GM23338 (cell line): ENCODE results near the gene KCNT2. TPM values are rescaled to one million over a fixed set of nuclear protein-coding genes. Genes with fewer than 3 reads are reported as not detected.

Experiments used
- ATAC-seq: fragments of 200-7000 bp; cut with Tn5 transposase; 3 replicates; pipeline ENCODE4 v1.9.1; 2020
- DNase-seq: peaks from one replicate; pipeline ENCODE4 v3.0.0-alpha.2; 2015; ENCODE audit warnings: low spot score
- H2AFZ ChIP-seq: fragments of 200-600 bp; sonication (generic); 2 replicates; pipeline ENCODE4 v1.8.0; 2016; ENCODE audit warnings: antibody characterized with exemption, mild to moderate bottlenecking, moderate library complexity
- H3F3A ChIP-seq: fragments of 200-600 bp; sonication (generic); replicated peaks from 2 replicates; pipeline ENCODE4 v1.8.0; 2017; ENCODE audit warnings: antibody characterized with exemption, mixed run types, low read depth
- H3K27ac ChIP-seq: fragments of 200-600 bp; sonication (generic); 2 replicates; pipeline ENCODE4 v1.6.1; 2016; ENCODE audit warnings: low read depth
- H3K27me3 ChIP-seq: fragments of 200-600 bp; sonication (generic); 2 replicates; pipeline ENCODE4 v1.8.0; 2016; ENCODE audit warnings: mild to moderate bottlenecking, mixed run types, moderate library complexity; ENCODE audit not compliant: insufficient read depth
- H3K36me3 ChIP-seq: fragments of 200-600 bp; sonication (generic); 2 replicates; pipeline ENCODE4 v1.8.0; 2016; ENCODE audit warnings: mild to moderate bottlenecking; ENCODE audit not compliant: insufficient read depth
- H3K4me1 ChIP-seq: fragments of 200-600 bp; sonication (generic); 2 replicates; pipeline ENCODE4 v1.8.0; 2016; ENCODE audit warnings: mild to moderate bottlenecking, moderate library complexity; ENCODE audit not compliant: insufficient read depth
- H3K4me2 ChIP-seq: fragments of 200-600 bp; sonication (generic); 2 replicates; pipeline ENCODE4 v1.7.1; 2017; ENCODE audit warnings: mixed run types
- H3K4me3 ChIP-seq: fragments of 200-600 bp; sonication (generic); 2 replicates; pipeline ENCODE4 v1.6.1; 2016; ENCODE audit warnings: mixed run types
- H3K79me2 ChIP-seq: fragments of 200-600 bp; sonication (generic); replicated peaks from 2 replicates; pipeline ENCODE4 v1.8.0; 2017; ENCODE audit warnings: mild to moderate bottlenecking; ENCODE audit not compliant: insufficient read depth
- H3K9me2 ChIP-seq: fragments of 200-600 bp; sonication (generic); 2 replicates; pipeline ENCODE4 v1.8.0; 2017; ENCODE audit not compliant: insufficient read depth
- H4K20me1 ChIP-seq: fragments of 200-600 bp; sonication (generic); replicated peaks from 2 replicates; pipeline ENCODE4 v1.8.0; 2017; ENCODE audit warnings: mild to moderate bottlenecking; ENCODE audit not compliant: insufficient read depth
- H3K27ac Mint-ChIP-seq: 2 replicates; pipeline ENCODE4 v1.8.0; 2020; ENCODE audit warnings: inconsistent platforms, mild to moderate bottlenecking, moderate library complexity, mixed read lengths
- H3K27me3 Mint-ChIP-seq: 3 replicates; pipeline ENCODE4 v1.8.0; 2022; ENCODE audit warnings: low read depth, mild to moderate bottlenecking, moderate library complexity, mixed read lengths, inconsistent platforms; ENCODE audit not compliant: insufficient read depth, poor library complexity
- H3K36me3 Mint-ChIP-seq: 3 replicates; pipeline ENCODE4 v1.8.0; 2021; ENCODE audit warnings: low read depth, mild to moderate bottlenecking, inconsistent platforms, moderate library complexity, mixed read lengths
- H3K4me1 Mint-ChIP-seq: 3 replicates; pipeline ENCODE4 v1.8.0; 2020; ENCODE audit warnings: mild to moderate bottlenecking, inconsistent platforms, mixed read lengths
- H3K4me3 Mint-ChIP-seq: 3 replicates; pipeline ENCODE4 v1.8.0; 2021; ENCODE audit warnings: moderate library complexity, mild to moderate bottlenecking, inconsistent platforms, mixed read lengths
- H3K9me3 Mint-ChIP-seq: 3 replicates; pipeline ENCODE4 v1.8.0; 2020; ENCODE audit warnings: moderate library complexity, mild to moderate bottlenecking, inconsistent platforms, mixed read lengths
- CREB1 ChIP-seq: fragments of 250-450 bp; sonication (Bioruptor Pico); IDR thresholded peaks from 2 replicates; pipeline ENCODE4 v1.5.0; 2020; ENCODE audit warnings: low read depth, mild to moderate bottlenecking, moderate library complexity
- ETS1 ChIP-seq: IDR thresholded peaks from 2 replicates; pipeline ENCODE4 v1.6.1; 2016; ENCODE audit warnings: antibody characterized with exemption
- EZH2 ChIP-seq: fragments of 200-600 bp; sonication (generic); IDR thresholded peaks from one replicate; pipeline ENCODE4 v1.8.0; 2017; ENCODE audit warnings: antibody characterized with exemption, mild to moderate bottlenecking, low read depth; ENCODE audit not compliant: unreplicated experiment
- EZH2phosphoT487 ChIP-seq: fragments of 200-600 bp; sonication (generic); IDR thresholded peaks from one replicate; pipeline ENCODE4 v1.8.1; 2018; ENCODE audit warnings: antibody characterized with exemption; ENCODE audit not compliant: unreplicated experiment
- JUNB ChIP-seq: IDR thresholded peaks from one replicate; pipeline ENCODE4 v1.6.1; 2016; ENCODE audit warnings: antibody characterized with exemption; ENCODE audit not compliant: unreplicated experiment
- NANOG ChIP-seq: IDR thresholded peaks from 2 replicates; pipeline ENCODE4 v1.6.1; 2016; ENCODE audit warnings: antibody characterized with exemption, borderline replicate concordance
- POLR2AphosphoS5 ChIP-seq: IDR thresholded peaks from 2 replicates; pipeline ENCODE4 v1.6.1; 2016; ENCODE audit warnings: antibody characterized with exemption, low read depth
- STAT1 ChIP-seq: IDR thresholded peaks from one replicate; pipeline ENCODE4 v1.6.1; 2016; ENCODE audit warnings: antibody characterized with exemption; ENCODE audit not compliant: unreplicated experiment
- ZNF114 ChIP-seq: fragments of 250-450 bp; sonication (Bioruptor Pico); IDR thresholded peaks from 2 replicates; pipeline ENCODE4 v1.5.0; 2020; ENCODE audit warnings: mild to moderate bottlenecking, moderate library complexity
- ZNF331 ChIP-seq: fragments of 250-450 bp; sonication (Bioruptor Pico); IDR thresholded peaks from 2 replicates; pipeline ENCODE4 v1.5.0; 2020; ENCODE audit warnings: low read depth, mild to moderate bottlenecking, moderate library complexity
- polyA plus RNA-seq: library from polyadenylated mRNA; unstranded; fragments of >200 nt; fragmentation: Nextera tagmentation; extraction: Ambion mirVana; gene quantifications from 2 replicates; pipeline ENCODE4 v1.2.1, GENCODE V29; 2016
- total RNA-seq: library from RNA; depleted of rRNA; stranded (reverse); fragments of >200 nt; shearing (Covaris generic); gene quantifications from 2 replicates; pipeline ENCODE4 v1.2.3, GENCODE V29; 2014
- TF ChIP-seq, protein P1 (sequence below): fragments of 250-450 bp; sonication (Bioruptor Pico); IDR thresholded peaks from 2 replicates; pipeline ENCODE4 v1.5.0; 2020; ENCODE audit warnings: mild to moderate bottlenecking, moderate library complexity
- TF ChIP-seq, protein P2 (sequence below): IDR thresholded peaks from one replicate; pipeline ENCODE4 v1.6.1; 2018; ENCODE audit warnings: antibody characterized with exemption; ENCODE audit not compliant: unreplicated experiment
- TF ChIP-seq, protein P3 (sequence below), 2 experiments: fragments of 200-600 bp in 1 of 2; sonication (generic) in 1 of 2; conservative IDR thresholded peaks; 2 replicates each; pipeline versions ENCODE4 v1.5.1 to v1.6.1; 2016 to 2017; ENCODE audit warnings: antibody characterized with exemption in 2 of 2, low read depth in 2 of 2, mild to moderate bottlenecking in 2 of 2, moderate library complexity in 1 of 2

The KCNT2 gene
- total and polyA plus RNA-seq, 2 experiments from 2014 or later, result 5.4 to 13.4 TPM

DNA sequence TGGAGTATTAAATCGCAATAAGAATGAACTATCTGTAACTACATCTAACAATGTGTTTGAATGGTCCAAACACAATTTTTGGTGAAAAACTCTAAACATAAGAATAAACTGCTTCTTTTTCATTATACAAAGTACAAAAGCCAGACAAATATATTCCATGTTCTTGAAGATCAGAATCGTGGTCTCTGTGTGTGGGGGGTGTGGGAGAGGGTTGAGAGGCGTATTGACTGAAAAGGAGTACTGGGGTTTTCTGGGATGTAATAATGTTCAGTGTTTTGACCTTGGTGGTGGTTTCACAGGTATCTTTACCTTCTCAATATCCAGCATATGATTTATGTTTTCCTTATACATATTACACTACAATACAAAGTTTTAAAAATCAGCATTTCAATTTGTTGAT is 42.8 kb upstream of the KCNT2 start:
- TF ChIP-seq ETS1 (no peak), ZNF114 (no peak), NANOG (no peak), EZH2phosphoT487 (no peak), POLR2AphosphoS5 (no peak), JUNB (no peak), ZNF331 (CRISPR knock-in tag) (no peak), EZH2 (no peak), STAT1 (no peak), CREB1 (CRISPR knock-in tag) (no peak)
- TF ChIP-seq, protein P1, sequence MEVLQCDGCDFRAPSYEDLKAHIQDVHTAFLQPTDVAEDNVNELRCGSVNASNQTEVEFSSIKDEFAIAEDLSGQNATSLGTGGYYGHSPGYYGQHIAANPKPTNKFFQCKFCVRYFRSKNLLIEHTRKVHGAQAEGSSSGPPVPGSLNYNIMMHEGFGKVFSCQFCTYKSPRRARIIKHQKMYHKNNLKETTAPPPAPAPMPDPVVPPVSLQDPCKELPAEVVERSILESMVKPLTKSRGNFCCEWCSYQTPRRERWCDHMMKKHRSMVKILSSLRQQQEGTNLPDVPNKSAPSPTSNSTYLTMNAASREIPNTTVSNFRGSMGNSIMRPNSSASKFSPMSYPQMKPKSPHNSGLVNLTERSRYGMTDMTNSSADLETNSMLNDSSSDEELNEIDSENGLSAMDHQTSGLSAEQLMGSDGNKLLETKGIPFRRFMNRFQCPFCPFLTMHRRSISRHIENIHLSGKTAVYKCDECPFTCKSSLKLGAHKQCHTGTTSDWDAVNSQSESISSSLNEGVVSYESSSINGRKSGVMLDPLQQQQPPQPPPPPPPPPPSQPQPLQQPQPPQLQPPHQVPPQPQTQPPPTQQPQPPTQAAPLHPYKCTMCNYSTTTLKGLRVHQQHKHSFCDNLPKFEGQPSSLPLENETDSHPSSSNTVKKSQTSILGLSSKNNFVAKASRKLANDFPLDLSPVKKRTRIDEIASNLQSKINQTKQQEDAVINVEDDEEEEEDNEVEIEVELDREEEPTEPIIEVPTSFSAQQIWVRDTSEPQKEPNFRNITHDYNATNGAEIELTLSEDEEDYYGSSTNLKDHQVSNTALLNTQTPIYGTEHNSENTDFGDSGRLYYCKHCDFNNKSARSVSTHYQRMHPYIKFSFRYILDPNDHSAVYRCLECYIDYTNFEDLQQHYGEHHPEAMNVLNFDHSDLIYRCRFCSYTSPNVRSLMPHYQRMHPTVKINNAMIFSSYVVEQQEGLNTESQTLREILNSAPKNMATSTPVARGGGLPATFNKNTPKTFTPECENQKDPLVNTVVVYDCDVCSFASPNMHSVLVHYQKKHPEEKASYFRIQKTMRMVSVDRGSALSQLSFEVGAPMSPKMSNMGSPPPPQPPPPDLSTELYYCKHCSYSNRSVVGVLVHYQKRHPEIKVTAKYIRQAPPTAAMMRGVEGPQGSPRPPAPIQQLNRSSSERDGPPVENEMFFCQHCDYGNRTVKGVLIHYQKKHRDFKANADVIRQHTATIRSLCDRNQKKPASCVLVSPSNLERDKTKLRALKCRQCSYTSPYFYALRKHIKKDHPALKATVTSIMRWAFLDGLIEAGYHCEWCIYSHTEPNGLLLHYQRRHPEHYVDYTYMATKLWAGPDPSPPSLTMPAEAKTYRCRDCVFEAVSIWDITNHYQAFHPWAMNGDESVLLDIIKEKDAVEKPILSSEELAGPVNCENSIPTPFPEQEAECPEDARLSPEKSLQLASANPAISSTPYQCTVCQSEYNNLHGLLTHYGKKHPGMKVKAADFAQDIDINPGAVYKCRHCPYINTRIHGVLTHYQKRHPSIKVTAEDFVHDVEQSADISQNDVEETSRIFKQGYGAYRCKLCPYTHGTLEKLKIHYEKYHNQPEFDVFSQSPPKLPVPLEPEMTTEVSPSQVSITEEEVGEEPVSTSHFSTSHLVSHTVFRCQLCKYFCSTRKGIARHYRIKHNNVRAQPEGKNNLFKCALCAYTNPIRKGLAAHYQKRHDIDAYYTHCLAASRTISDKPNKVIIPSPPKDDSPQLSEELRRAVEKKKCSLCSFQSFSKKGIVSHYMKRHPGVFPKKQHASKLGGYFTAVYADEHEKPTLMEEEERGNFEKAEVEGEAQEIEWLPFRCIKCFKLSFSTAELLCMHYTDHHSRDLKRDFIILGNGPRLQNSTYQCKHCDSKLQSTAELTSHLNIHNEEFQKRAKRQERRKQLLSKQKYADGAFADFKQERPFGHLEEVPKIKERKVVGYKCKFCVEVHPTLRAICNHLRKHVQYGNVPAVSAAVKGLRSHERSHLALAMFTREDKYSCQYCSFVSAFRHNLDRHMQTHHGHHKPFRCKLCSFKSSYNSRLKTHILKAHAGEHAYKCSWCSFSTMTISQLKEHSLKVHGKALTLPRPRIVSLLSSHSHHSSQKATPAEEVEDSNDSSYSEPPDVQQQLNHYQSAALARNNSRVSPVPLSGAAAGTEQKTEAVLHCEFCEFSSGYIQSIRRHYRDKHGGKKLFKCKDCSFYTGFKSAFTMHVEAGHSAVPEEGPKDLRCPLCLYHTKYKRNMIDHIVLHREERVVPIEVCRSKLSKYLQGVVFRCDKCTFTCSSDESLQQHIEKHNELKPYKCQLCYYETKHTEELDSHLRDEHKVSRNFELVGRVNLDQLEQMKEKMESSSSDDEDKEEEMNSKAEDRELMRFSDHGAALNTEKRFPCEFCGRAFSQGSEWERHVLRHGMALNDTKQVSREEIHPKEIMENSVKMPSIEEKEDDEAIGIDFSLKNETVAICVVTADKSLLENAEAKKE (CRISPR knock-in tag), result no peak
- TF ChIP-seq, protein P2, sequence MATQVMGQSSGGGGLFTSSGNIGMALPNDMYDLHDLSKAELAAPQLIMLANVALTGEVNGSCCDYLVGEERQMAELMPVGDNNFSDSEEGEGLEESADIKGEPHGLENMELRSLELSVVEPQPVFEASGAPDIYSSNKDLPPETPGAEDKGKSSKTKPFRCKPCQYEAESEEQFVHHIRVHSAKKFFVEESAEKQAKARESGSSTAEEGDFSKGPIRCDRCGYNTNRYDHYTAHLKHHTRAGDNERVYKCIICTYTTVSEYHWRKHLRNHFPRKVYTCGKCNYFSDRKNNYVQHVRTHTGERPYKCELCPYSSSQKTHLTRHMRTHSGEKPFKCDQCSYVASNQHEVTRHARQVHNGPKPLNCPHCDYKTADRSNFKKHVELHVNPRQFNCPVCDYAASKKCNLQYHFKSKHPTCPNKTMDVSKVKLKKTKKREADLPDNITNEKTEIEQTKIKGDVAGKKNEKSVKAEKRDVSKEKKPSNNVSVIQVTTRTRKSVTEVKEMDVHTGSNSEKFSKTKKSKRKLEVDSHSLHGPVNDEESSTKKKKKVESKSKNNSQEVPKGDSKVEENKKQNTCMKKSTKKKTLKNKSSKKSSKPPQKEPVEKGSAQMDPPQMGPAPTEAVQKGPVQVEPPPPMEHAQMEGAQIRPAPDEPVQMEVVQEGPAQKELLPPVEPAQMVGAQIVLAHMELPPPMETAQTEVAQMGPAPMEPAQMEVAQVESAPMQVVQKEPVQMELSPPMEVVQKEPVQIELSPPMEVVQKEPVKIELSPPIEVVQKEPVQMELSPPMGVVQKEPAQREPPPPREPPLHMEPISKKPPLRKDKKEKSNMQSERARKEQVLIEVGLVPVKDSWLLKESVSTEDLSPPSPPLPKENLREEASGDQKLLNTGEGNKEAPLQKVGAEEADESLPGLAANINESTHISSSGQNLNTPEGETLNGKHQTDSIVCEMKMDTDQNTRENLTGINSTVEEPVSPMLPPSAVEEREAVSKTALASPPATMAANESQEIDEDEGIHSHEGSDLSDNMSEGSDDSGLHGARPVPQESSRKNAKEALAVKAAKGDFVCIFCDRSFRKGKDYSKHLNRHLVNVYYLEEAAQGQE, result no peak
- TF ChIP-seq, protein P3, sequence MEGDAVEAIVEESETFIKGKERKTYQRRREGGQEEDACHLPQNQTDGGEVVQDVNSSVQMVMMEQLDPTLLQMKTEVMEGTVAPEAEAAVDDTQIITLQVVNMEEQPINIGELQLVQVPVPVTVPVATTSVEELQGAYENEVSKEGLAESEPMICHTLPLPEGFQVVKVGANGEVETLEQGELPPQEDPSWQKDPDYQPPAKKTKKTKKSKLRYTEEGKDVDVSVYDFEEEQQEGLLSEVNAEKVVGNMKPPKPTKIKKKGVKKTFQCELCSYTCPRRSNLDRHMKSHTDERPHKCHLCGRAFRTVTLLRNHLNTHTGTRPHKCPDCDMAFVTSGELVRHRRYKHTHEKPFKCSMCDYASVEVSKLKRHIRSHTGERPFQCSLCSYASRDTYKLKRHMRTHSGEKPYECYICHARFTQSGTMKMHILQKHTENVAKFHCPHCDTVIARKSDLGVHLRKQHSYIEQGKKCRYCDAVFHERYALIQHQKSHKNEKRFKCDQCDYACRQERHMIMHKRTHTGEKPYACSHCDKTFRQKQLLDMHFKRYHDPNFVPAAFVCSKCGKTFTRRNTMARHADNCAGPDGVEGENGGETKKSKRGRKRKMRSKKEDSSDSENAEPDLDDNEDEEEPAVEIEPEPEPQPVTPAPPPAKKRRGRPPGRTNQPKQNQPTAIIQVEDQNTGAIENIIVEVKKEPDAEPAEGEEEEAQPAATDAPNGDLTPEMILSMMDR (conservative IDR thresholded peaks at IDR 0.05; ENCODE audit: low read depth in 2 of 2), result no peak
- no peak for ATAC-seq
- Histone ChIP-seq H3K36me3 (no peaks in the 10 kb centered on the region), H3F3A (no peaks in the 10 kb centered on the region), H3K27me3 (no peaks in the 10 kb centered on the region), H2AFZ (no peak overlapping the region), H3K27ac (no peak overlapping the region), H3K4me3 (no peak overlapping the region), H3K9me2 (no peaks in the 10 kb centered on the region), H4K20me1 (no peaks in the 10 kb centered on the region), H3K79me2 (no peaks in the 10 kb centered on the region), H3K4me2 (no peak overlapping the region), H3K4me1 (no peaks in the 10 kb centered on the region)
- H3K4me3 Mint-ChIP-seq, result no peak overlapping the region
- no peak for DNase-seq
- peaks cover 2% of the 10 kb centered on the region for H3K27me3 Mint-ChIP-seq
- H3K36me3 Mint-ChIP-seq, result no peaks in the 10 kb centered on the region
- H3K9me3 Mint-ChIP-seq, result no peaks in the 10 kb centered on the region
- peaks cover 6% of the 10 kb centered on the region; the same call in 2 of the 3 replicates for H3K4me1 Mint-ChIP-seq
- H3K27ac Mint-ChIP-seq, result no peak overlapping the region
